Astrocyte (in vitro differentiated cells and primary cell): ENCODE data around the gene SUFU.

Source experiments
- EZH2 ChIP-seq: IDR thresholded peaks from 2 replicates; pipeline ENCODE4 v1.6.1; 2012; ENCODE audit warnings: mild to moderate bottlenecking, low read length, inconsistent platforms; ENCODE audit not compliant: insufficient read depth
- TF ChIP-seq, protein P1 (sequence below): IDR thresholded peaks from 2 replicates; pipeline ENCODE4 v1.5.1; 2011; ENCODE audit warnings: low read depth, mild to moderate bottlenecking, inconsistent platforms, low read length, moderate library complexity; ENCODE audit not compliant: insufficient read depth

DNA sequence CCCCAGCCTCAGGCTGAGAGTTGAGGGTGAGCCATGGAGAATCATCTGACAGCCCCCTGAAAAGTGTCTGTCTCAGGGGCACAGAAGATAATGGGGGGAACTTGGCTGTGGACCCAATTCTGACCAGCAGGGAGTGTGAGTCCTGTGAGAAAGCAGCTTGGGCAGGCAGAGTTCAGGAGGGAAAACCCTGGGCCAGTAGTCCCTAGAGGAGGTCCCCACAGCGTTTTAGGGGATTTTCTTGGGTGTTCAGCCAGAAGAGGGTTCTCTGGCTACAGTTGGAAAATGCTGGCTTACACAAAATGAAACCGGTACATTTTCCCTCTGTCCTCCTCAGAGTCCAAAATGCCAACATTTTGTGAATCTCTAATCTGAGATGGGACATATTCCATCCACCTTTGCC, 104.7 kb downstream of the SUFU start:
- no peak for TF ChIP-seq EZH2
- TF ChIP-seq, protein P1, sequence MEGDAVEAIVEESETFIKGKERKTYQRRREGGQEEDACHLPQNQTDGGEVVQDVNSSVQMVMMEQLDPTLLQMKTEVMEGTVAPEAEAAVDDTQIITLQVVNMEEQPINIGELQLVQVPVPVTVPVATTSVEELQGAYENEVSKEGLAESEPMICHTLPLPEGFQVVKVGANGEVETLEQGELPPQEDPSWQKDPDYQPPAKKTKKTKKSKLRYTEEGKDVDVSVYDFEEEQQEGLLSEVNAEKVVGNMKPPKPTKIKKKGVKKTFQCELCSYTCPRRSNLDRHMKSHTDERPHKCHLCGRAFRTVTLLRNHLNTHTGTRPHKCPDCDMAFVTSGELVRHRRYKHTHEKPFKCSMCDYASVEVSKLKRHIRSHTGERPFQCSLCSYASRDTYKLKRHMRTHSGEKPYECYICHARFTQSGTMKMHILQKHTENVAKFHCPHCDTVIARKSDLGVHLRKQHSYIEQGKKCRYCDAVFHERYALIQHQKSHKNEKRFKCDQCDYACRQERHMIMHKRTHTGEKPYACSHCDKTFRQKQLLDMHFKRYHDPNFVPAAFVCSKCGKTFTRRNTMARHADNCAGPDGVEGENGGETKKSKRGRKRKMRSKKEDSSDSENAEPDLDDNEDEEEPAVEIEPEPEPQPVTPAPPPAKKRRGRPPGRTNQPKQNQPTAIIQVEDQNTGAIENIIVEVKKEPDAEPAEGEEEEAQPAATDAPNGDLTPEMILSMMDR, result no peak
